ENCODE results near the gene SMARCB1.

DNA sequence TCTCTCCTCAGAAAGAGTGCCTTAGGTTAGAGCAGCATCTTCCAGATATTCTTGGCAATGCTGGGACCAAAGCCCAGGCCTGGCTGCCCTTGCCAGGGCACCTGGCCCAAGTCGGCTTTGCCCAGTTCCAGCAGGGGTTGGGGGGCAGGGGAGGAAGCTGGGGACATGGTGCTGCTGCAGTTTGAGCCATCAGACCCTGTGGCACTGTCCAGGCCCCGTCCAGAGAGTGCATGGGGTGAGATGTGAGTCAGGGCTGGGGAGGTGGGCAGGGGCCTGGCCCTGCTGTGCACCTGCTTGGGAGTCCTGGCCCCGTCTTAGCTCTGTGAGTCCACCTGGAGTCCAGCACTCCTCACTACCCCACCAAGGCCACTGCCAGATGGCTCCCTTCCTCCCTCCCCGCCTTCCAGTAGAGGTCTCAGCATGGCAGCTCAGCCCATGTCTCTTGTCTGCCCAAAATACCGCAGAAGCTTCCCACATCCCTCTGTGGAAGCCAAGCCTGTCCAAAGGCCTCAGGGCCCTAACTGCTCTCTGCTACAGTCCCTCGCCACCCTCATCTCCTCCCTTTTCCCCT is 35.4 kb downstream of the SMARCB1 start:
- no peak for TF ChIP-seq GATA2 (IDR thresholded peaks at IDR 0.05; ENCODE audit: insufficient read depth, insufficient read length, low read depth, low read length)
- TF ChIP-seq, protein P1, sequence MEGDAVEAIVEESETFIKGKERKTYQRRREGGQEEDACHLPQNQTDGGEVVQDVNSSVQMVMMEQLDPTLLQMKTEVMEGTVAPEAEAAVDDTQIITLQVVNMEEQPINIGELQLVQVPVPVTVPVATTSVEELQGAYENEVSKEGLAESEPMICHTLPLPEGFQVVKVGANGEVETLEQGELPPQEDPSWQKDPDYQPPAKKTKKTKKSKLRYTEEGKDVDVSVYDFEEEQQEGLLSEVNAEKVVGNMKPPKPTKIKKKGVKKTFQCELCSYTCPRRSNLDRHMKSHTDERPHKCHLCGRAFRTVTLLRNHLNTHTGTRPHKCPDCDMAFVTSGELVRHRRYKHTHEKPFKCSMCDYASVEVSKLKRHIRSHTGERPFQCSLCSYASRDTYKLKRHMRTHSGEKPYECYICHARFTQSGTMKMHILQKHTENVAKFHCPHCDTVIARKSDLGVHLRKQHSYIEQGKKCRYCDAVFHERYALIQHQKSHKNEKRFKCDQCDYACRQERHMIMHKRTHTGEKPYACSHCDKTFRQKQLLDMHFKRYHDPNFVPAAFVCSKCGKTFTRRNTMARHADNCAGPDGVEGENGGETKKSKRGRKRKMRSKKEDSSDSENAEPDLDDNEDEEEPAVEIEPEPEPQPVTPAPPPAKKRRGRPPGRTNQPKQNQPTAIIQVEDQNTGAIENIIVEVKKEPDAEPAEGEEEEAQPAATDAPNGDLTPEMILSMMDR (IDR thresholded peaks at IDR 0.05; ENCODE audit: extremely low read depth in 1 of 2, insufficient read depth in 1 of 2, low read depth in 1 of 2, low read length in 2 of 2), result no peak
- no peak for TF ChIP-seq EZH2 (IDR thresholded peaks at IDR 0.05; ENCODE audit: borderline replicate concordance, low read depth, low read length, severe bottlenecking)
- TF ChIP-seq POLR2AphosphoS5 (IDR thresholded peaks at IDR 0.05; ENCODE audit: insufficient read depth, low read depth, low read length), result no peak

All from endothelial cell of umbilical vein (primary cell).